K562 (cell line): ENCODE measurements around the gene NUDT2.

Experiments
- CBX2 ChIP-seq: fragments of 200-600 bp; sonication (generic); IDR thresholded peaks from one replicate; pipeline ENCODE4 v1.6.1; 2012; ENCODE audit warnings: mild to moderate bottlenecking, low read length, inconsistent platforms; ENCODE audit not compliant: insufficient read depth, poor library complexity, severe bottlenecking
- HCFC1 ChIP-seq: IDR thresholded peaks from 2 replicates; pipeline ENCODE4 v1.6.1; 2012; ENCODE audit warnings: low read depth, low read length, improper control_type of control experiment
- HDAC1 ChIP-seq, 2 experiments: fragments of 450-650 bp; IDR thresholded peaks; 2 replicates each; pipeline ENCODE4 v1.6.1; 2016 to 2017; ENCODE audit warnings: inconsistent platforms in 1 of 2, mild to moderate bottlenecking in 1 of 2, moderate library complexity in 1 of 2
- MCM7 ChIP-seq, 2 experiments: fragments of 450-650 bp; IDR thresholded peaks; 2 replicates each; pipeline ENCODE4 v1.6.1; 2016 to 2018
- POLR2A ChIP-seq: fragments of 450-650 bp; conservative IDR thresholded peaks from 2 replicates; pipeline ENCODE4 v1.6.1; 2016
- PRPF4 ChIP-seq: fragments of 200-400 bp; formaldehyde crosslinking; IDR thresholded peaks from one replicate; pipeline ENCODE4 v1.6.1; 2017; ENCODE audit warnings: low read length, low read depth, mild to moderate bottlenecking; ENCODE audit not compliant: insufficient read depth, poor library complexity, severe bottlenecking
- RAD51 ChIP-seq: fragments of 450-650 bp; IDR thresholded peaks from 2 replicates; pipeline ENCODE4 v1.7.1; 2016; ENCODE audit warnings: low read depth, mild to moderate bottlenecking, borderline replicate concordance
- SP1 ChIP-seq: sonication (generic); formaldehyde crosslinking; IDR thresholded peaks from 2 replicates; pipeline ENCODE4 v1.8.1; 2022; ENCODE audit warnings: mild to moderate bottlenecking, missing genetic modification reagents
- TF ChIP-seq, protein P1 (sequence below), 3 experiments: IDR thresholded peaks in 2 of 3; conservative IDR thresholded peaks in 1 of 3; 2 replicates each; pipeline ENCODE4 v1.5.1; 2011 to 2012; ENCODE audit warnings: low read length in 3 of 3, mild to moderate bottlenecking in 3 of 3, control low read depth in 2 of 3, improper control_type of control experiment in 1 of 3, inconsistent platforms in 1 of 3, low read depth in 1 of 3, mixed read lengths in 1 of 3, moderate library complexity in 1 of 3; ENCODE audit not compliant: insufficient read depth in 2 of 3
- TF ChIP-seq, protein P2 (sequence below): fragments of 150-350 bp; IDR thresholded peaks from 2 replicates; pipeline ENCODE4 v1.6.1; 2014; ENCODE audit warnings: low read depth, mild to moderate bottlenecking, low read length, borderline replicate concordance
- TF ChIP-seq, protein P3 (sequence below): sonication (generic); formaldehyde crosslinking; IDR thresholded peaks from 2 replicates; pipeline ENCODE4 v1.8.1; 2023; ENCODE audit warnings: mild to moderate bottlenecking, missing genetic modification reagents

DNA sequence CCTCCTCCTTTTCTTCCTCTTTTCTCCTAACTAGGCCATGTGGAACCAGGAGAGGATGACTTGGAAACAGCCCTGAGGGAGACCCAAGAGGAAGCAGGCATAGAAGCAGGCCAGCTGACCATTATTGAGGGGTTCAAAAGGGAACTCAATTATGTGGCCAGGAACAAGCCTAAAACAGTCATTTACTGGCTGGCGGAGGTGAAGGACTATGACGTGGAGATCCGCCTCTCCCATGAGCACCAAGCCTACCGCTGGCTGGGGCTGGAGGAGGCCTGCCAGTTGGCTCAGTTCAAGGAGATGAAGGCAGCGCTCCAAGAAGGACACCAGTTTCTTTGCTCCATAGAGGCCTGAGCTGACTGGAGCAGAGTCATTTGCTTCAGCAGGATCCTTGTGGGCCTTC lies 13.7 kb downstream of the NUDT2 start:
- no peak for TF ChIP-seq RAD51
- TF ChIP-seq CBX2, result no peak
- TF ChIP-seq, protein P1, sequence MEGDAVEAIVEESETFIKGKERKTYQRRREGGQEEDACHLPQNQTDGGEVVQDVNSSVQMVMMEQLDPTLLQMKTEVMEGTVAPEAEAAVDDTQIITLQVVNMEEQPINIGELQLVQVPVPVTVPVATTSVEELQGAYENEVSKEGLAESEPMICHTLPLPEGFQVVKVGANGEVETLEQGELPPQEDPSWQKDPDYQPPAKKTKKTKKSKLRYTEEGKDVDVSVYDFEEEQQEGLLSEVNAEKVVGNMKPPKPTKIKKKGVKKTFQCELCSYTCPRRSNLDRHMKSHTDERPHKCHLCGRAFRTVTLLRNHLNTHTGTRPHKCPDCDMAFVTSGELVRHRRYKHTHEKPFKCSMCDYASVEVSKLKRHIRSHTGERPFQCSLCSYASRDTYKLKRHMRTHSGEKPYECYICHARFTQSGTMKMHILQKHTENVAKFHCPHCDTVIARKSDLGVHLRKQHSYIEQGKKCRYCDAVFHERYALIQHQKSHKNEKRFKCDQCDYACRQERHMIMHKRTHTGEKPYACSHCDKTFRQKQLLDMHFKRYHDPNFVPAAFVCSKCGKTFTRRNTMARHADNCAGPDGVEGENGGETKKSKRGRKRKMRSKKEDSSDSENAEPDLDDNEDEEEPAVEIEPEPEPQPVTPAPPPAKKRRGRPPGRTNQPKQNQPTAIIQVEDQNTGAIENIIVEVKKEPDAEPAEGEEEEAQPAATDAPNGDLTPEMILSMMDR (IDR thresholded peaks at IDR 0.05 in 2 of 3, conservative IDR thresholded peaks at IDR 0.05 in 1 of 3; ENCODE audit: insufficient read depth in 2 of 3, low read depth in 1 of 3, low read length in 3 of 3), result no peak
- no peak for TF ChIP-seq HDAC1 (IDR thresholded peaks at IDR 0.05)
- TF ChIP-seq, protein P2, sequence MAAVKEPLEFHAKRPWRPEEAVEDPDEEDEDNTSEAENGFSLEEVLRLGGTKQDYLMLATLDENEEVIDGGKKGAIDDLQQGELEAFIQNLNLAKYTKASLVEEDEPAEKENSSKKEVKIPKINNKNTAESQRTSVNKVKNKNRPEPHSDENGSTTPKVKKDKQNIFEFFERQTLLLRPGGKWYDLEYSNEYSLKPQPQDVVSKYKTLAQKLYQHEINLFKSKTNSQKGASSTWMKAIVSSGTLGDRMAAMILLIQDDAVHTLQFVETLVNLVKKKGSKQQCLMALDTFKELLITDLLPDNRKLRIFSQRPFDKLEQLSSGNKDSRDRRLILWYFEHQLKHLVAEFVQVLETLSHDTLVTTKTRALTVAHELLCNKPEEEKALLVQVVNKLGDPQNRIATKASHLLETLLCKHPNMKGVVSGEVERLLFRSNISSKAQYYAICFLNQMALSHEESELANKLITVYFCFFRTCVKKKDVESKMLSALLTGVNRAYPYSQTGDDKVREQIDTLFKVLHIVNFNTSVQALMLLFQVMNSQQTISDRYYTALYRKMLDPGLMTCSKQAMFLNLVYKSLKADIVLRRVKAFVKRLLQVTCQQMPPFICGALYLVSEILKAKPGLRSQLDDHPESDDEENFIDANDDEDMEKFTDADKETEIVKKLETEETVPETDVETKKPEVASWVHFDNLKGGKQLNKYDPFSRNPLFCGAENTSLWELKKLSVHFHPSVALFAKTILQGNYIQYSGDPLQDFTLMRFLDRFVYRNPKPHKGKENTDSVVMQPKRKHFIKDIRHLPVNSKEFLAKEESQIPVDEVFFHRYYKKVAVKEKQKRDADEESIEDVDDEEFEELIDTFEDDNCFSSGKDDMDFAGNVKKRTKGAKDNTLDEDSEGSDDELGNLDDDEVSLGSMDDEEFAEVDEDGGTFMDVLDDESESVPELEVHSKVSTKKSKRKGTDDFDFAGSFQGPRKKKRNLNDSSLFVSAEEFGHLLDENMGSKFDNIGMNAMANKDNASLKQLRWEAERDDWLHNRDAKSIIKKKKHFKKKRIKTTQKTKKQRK, result no peak
- TF ChIP-seq SP1, result no peak
- TF ChIP-seq PRPF4, result no peak
- TF ChIP-seq MCM7 (IDR thresholded peaks at IDR 0.05), result no peak
- TF ChIP-seq POLR2A, result no peak
- TF ChIP-seq HCFC1, result no peak
- TF ChIP-seq, protein P3, sequence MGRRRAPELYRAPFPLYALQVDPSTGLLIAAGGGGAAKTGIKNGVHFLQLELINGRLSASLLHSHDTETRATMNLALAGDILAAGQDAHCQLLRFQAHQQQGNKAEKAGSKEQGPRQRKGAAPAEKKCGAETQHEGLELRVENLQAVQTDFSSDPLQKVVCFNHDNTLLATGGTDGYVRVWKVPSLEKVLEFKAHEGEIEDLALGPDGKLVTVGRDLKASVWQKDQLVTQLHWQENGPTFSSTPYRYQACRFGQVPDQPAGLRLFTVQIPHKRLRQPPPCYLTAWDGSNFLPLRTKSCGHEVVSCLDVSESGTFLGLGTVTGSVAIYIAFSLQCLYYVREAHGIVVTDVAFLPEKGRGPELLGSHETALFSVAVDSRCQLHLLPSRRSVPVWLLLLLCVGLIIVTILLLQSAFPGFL, result no peak
